ENCODE data around the gene ZNF750.

DNA sequence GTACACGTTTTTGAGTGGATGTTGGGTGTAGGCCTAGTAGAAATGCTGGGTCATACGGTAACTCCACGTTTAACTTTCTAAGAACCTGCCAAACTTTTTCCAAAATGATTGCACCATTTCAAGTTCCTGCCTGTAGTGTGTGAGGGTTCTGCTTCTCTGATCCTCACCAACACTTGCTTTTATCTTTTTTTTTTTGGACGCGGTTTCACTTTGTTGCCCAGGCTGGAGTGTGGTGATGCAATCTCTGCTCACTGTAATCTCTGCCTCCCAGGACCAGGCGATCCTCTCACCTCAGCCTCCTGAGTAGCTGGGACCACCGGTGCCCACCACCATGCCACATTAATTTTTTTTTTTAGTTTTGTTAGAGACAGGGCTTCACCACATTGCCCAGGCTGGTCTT, 23.5 kb downstream of the ZNF750 start:
- TF ChIP-seq EZH2 (optimal IDR thresholded peaks at IDR 0.05; ENCODE audit: low read depth, low read length) (no peak), CTCF (IDR thresholded peaks at IDR 0.05; ENCODE audit: low read length) (no peak)

Data from MM.1S (cell line).